GM18873 (cell line): ENCODE results near the gene CHRM2.

Experiments
- ATAC-seq: cut with Tn5 transposase; IDR thresholded peaks from one replicate; pipeline ENCODE4 v1.9.1; 2021; ENCODE audit warnings: mild to moderate bottlenecking, moderate library complexity, moderate number of reproducible peaks; ENCODE audit not compliant: unreplicated experiment, low FRiP score

CHRM2 gene

DNA sequence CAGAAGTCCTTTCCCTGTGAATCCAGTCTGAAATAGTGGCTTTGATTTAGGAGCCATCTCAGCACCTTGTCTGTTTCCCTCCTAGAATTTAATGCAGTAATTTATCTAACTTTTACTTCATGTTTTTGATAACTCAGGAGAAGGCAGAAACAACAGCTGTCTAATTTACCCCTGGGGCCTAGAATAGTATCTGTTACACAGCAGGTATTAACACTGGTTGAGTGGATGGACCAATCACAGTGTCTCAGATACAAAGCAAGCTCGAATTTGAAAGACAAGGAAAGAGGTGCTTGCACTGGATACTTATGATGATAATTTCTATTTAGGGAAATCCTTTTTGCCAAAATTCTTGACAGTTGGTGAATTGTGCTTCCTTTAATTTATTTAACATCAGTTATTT is 23.4 kb downstream of the CHRM2 start:
- no peak for ATAC-seq

DNA sequence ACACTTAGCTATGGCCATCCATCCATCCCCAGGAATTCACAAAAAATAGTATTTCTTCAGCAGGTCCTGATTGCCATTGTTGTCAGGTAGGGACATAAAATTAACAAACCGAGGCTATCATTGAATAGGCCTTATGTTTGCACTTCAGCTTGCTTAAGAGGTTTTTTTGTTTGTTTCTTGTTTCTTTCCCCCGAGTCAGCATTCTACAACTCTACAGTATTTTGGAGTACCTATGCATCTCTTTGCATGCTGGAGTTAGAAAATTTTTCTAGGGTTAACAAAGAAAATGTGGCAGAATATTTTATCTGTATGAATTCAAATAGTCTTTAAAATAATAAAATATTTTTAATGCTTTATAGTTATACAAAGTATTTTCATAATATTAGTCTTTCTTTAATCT is 26.3 kb downstream of the CHRM2 start:
- ATAC-seq: no peak

GRCh38 chr7:136897676-136898075 is 29.2 kb downstream of the CHRM2 start:
- no peak for ATAC-seq

GRCh38 chr7:136900005-136900404 is 31.6 kb downstream of the CHRM2 start:
- ATAC-seq: no peak

- ATAC-seq: no peak
Measured at GRCh38 chr7:136910771-136911170, 42.3 kb downstream of the CHRM2 start.

DNA sequence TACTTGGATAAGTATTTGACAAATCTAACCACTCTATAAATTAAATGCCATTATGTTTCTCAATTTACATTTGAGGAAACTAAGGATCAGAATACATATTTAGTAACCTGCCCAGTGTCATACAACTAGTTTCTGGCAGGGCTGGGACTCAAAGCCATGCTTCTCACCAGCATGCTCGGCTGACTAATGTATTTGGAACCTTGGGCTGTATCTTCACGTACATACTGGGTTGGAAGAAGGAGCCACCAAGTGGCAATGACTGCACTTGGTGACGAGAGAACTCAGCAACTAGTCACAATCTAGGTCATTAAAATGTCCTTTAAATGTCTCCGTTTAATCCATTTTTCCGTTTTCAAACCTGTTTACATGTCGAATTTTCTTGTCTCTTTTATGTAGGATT is 42.9 kb downstream of the CHRM2 start:
- no peak for ATAC-seq

DNA sequence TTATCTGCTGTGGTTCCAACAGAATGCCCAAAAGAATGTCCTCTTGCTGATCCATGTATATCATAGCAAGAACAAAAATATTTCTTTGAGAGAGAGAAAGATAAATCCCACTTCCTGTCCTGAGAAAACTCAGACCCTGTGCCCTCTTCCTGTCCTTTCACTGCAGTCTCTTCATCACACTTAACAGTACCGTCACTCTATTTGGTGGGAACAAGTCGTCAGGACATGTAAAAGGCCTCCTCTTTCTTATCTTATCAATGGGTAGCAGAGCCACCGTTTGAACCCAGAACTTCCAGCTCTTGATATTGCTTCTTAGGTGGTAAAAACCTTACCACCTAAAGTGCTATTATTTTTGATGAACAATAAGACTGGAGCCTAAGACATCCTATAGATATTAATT is 43.9 kb downstream of the CHRM2 start:
- ATAC-seq: no peak

- ATAC-seq: no peak
Measured at GRCh38 chr7:136914016-136914415, 45.6 kb downstream of the CHRM2 start.

GRCh38 chr7:136919820-136920219 is 51.4 kb downstream of the CHRM2 start:
- no peak for ATAC-seq

DNA sequence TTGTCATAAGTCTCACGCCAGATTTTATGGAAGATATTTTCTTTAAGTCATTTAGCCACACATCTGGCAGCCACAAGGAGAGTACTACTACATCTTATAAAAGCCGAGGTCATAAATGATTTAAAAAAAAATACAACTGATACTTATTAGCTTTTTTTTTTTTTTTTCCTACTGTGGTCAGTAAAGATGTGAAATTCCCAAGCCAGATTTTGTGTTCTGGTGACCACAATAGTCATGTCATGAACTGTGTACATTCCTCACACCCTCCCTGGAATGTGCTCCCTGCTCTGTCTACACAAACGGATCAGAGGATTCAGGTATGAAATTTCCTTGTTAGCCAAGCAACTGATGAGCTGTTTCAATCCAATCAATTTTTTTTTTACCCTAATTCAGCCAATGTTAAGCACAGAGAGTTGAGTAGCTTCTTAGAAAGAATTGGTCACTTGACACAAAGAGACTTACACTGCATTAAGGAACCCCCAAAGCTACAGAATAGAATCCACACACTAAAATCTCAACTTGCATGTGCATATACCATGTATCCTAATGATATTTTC is 54.7 kb downstream of the CHRM2 start:
- ATAC-seq: no peak

DNA sequence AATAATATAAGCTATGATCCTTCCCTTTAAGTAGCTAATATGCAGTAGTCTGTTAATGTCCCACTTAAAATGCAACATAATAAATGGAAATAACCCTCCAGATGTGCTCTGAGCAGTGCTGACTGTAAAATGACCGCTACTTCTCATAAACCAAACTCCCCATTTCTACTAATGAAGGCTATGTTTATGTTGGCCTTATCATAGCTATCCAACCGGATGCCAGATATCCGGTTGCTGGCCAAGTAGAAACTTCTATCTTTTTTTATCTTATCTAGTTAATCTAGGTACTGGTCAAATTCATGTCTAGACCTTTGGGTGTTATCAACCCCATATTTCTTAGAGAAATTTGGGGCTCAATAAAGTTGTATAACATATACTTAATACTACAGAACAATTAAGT is 56.6 kb downstream of the CHRM2 start:
- ATAC-seq: no peak

GRCh38 chr7:136925556-136925955 is 57.1 kb downstream of the CHRM2 start:
- no peak for ATAC-seq

DNA sequence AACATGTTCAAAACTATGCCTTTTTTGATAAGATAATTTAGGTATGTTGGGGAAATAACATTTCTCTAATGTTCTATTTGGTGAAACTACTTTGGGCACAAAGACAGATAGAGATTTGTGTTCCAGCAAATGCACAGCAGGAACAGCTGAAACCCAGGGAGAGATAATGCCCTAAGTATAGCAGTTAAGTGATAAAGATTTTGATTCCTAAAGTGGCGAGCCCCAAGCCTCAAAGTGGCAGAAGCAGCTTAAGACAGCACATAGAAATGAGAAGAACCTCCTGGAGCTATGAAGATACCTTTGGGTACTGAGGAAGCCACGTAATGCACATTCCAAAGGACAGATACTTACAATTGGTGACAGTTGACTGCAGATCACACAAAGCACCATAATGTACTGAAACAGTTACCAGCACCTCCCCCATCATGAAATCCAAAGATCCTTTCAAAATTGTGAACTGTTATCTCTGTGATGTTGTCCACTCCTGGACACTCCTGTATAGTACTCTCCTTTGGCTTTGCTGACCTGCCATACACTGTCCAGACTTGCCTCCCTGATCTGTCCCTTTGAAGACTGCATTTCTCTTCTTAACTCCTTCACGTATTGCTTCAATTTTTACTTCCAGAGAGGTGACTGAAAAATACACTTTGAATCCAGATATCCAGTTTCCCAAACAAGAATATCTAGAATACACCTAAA is 62.9 kb downstream of the CHRM2 start:
- no peak for ATAC-seq

GRCh38 chr7:136937436-136937835 is 69.0 kb downstream of the CHRM2 start:
- no peak for ATAC-seq

- ATAC-seq: no peak
Measured at GRCh38 chr7:136938476-136938875, 70.0 kb downstream of the CHRM2 start.

- no peak for ATAC-seq
Measured at GRCh38 chr7:136940122-136940521, 71.7 kb downstream of the CHRM2 start.

DNA sequence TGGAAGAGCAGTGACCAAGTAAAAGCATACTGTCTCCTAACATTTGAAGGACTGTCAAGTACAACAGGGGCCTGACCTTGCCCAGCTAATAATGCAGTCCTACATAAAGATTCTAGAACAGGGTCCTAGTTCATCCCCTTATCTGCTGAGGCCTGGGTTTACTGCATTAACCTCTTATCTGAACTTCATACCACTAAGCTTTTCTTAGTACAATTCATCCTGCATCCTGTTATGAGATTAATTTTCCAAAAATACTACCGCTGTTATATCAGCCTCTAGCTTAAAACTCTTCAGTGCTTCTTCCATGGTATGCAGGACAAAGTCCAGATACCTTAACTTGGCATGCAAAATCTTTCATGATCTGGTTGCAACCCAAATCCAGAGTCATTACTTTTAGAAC is 72.5 kb downstream of the CHRM2 start:
- no peak for ATAC-seq

- ATAC-seq: no peak
Measured at GRCh38 chr7:136941816-136942215, 73.4 kb downstream of the CHRM2 start.

- no peak for ATAC-seq
Measured at GRCh38 chr7:136942401-136942800, 73.9 kb downstream of the CHRM2 start.

DNA sequence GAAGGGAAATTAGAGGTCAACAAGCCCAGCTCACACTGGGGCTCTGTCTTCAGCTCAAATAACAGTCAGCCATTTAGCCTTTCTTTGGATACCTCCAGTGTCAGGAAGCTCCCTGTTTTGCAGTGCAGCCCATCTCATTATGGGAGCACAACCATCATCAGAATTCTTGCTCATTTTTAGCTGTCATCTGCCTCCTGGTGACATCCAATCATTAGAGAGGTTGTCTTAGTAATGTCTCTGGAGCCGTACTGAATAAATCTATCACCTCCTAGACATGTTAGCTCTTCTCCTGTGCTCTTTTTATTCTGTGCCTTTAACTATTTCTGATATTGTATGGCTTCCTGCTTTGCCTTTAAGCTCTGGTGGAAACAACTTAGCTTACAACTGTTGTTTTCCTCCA is 74.5 kb downstream of the CHRM2 start:
- ATAC-seq: no peak

DNA sequence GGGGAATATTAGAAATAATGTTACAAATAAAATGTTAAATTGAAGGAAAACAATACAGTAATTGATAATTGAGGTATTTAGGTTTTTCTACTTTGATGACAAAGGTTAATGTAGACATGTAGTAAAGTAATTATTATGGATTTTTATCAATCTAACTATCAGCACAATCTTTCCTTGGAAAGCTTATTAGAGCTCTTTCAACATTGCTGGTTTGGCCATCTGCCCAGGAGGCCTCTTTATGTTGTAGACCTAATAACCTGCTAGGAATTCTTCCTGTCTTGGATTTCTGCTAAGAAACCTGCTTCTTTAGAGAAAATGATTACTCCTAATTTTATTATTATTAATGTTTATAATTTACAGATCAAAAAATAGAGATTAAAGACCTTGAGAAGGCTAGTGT is 78.9 kb downstream of the CHRM2 start:
- no peak for ATAC-seq

DNA sequence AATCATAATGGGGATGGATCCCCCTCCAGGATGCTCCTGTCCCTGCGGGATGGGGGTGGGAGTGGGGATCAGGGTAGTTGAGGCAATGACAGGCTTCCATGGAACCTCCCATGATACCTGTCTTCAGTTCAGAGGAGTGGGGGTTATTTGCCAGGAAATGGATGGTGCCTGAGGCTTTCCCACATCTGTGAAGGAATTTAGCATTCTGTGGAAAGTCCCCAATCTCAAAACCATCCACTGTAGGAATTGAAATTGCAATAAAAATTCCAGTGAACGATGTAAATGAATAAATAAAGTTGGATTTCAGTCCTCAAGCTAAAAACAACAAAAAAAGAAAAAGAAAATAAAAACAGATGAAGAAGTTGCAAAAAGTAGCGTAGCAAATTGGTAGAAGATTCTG is 81.9 kb downstream of the CHRM2 start:
- no peak for ATAC-seq

DNA sequence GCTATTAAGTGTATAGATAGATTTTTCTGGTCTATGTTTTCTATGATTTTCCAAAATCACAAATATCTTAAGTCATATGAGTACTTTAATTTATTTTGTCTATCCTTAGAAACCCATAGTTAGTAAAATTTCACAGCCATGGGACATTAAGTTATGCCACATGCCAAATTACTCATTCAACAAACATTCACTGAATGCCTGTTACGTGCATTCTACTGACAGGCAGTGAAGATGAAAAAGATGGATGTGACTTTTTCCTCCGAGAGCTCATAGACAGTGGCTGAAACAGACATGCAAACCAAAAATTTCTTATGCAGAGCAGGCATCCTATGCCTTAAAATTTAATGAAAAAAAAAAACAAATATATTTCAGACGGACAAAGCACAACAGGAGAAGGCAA is 84.9 kb downstream of the CHRM2 start:
- ATAC-seq: no peak
